ENCODE measurements around the gene SEMA4C.

DNA sequence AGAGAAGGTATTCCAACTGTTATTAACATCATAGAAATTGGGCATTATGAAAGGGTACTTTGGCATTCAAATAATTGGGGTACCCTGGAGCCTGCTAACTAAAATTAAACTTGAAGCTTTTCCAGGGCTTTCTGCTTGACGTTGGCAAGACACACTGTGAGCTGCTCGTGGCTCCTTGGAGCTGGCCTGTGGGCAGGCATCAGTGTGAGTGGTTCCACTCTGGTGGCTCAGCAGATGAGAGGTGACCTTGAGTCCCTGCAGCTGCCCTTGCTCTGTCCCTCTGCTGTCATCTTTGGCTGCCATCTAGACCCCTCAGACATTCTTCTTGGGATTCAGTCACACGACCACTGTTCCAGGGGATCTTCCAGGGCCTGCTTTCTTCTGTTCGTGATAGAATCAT lies 47.1 kb downstream of the SEMA4C start:
- TF ChIP-seq, protein P1, sequence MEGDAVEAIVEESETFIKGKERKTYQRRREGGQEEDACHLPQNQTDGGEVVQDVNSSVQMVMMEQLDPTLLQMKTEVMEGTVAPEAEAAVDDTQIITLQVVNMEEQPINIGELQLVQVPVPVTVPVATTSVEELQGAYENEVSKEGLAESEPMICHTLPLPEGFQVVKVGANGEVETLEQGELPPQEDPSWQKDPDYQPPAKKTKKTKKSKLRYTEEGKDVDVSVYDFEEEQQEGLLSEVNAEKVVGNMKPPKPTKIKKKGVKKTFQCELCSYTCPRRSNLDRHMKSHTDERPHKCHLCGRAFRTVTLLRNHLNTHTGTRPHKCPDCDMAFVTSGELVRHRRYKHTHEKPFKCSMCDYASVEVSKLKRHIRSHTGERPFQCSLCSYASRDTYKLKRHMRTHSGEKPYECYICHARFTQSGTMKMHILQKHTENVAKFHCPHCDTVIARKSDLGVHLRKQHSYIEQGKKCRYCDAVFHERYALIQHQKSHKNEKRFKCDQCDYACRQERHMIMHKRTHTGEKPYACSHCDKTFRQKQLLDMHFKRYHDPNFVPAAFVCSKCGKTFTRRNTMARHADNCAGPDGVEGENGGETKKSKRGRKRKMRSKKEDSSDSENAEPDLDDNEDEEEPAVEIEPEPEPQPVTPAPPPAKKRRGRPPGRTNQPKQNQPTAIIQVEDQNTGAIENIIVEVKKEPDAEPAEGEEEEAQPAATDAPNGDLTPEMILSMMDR (IDR thresholded peaks at IDR 0.05) = no peak
- no peak for TF ChIP-seq POLR2A (IDR thresholded peaks at IDR 0.05)

Measured in heart left ventricle (tissue), 13 donors.